CD4-positive, alpha-beta T cell treated with Interleukin-17A for 1 hour (primary cell): Measurements from ENCODE around the gene LBP.
"Not testable (repeated sequence)": the region's sequence is repeated elsewhere in the genome, so short reads cannot be mapped to it uniquely, and the experiment has no call there.

Experiments
- DNase-seq: peaks from one replicate; pipeline ENCODE4 v3.0.0-alpha.2; 2020

LBP gene

GRCh38 chr20:38353316-38353715 is 7.0 kb downstream of the LBP start:
- DNase-seq = no peak

- no peak for DNase-seq
These were observed 7.9 kb downstream of the LBP start for GRCh38 chr20:38354227-38354626.

- DNase-seq = no peak
These were observed 9.1 kb downstream of the LBP start for GRCh38 chr20:38355161-38356012.

GRCh38 chr20:38357653-38358207 is 11.4 kb downstream of the LBP start:
- DNase-seq = no peak

- DNase-seq = no peak
These were observed 12.3 kb downstream of the LBP start for GRCh38 chr20:38358556-38358955.

- no peak for DNase-seq
These were observed 16.9 kb downstream of the LBP start for GRCh38 chr20:38363004-38363747.

- DNase-seq = no peak
These were observed 23.1 kb downstream of the LBP start for GRCh38 chr20:38369389-38369788.

- DNase-seq = no peak
These were observed 26.5 kb downstream of the LBP start for GRCh38 chr20:38372806-38373205.

- DNase-seq = no peak
These were observed 27.1 kb downstream of the LBP start for GRCh38 chr20:38373231-38373867.

- no peak for DNase-seq
These were observed 27.6 kb downstream of the LBP start for GRCh38 chr20:38373898-38374297.

GRCh38 chr20:38377039-38377685 is 30.9 kb downstream of the LBP start:
- no peak for DNase-seq

GRCh38 chr20:38377838-38378237 is 31.6 kb downstream of the LBP start:
- not testable (repeated sequence) for DNase-seq

- DNase-seq = no peak
These were observed 36.9 kb downstream of the LBP start for GRCh38 chr20:38383147-38383546.

GRCh38 chr20:38386004-38386403 is 39.7 kb downstream of the LBP start:
- no peak for DNase-seq

GRCh38 chr20:38386851-38387250 is 40.6 kb downstream of the LBP start:
- DNase-seq = no peak

- no peak for DNase-seq
These were observed 41.7 kb downstream of the LBP start for GRCh38 chr20:38387953-38388352.

GRCh38 chr20:38392356-38392755 is 46.1 kb downstream of the LBP start:
- DNase-seq = no peak

- no peak for DNase-seq
These were observed 47.0 kb downstream of the LBP start for GRCh38 chr20:38393259-38393658.

- DNase-seq = no peak
These were observed 48.9 kb downstream of the LBP start for GRCh38 chr20:38395165-38395564.

- not testable (repeated sequence) for DNase-seq
These were observed 49.6 kb downstream of the LBP start for GRCh38 chr20:38395751-38396395.

GRCh38 chr20:38402089-38402488 is 55.8 kb downstream of the LBP start:
- no peak for DNase-seq

GRCh38 chr20:38402816-38403215 is 56.5 kb downstream of the LBP start:
- no peak for DNase-seq
